GM23248 (cell line): ENCODE results near the gene SPRR2B.
"Not testable (repeated sequence)": the region's sequence is repeated elsewhere in the genome, so short reads cannot be mapped to it uniquely, and the experiment has no call there.

ENCODE experiments used
- EZH2 ChIP-seq: fragments of 200-600 bp; sonication (generic); IDR thresholded peaks from 2 replicates; pipeline ENCODE4 v1.6.1; 2018; ENCODE audit warnings: antibody characterized with exemption, mild to moderate bottlenecking; ENCODE audit not compliant: insufficient read depth, poor library complexity, severe bottlenecking
- EZH2phosphoT487 ChIP-seq: fragments of 200-600 bp; sonication (generic); IDR thresholded peaks from 2 replicates; pipeline ENCODE4 v1.6.1; 2018; ENCODE audit warnings: antibody characterized with exemption, moderate library complexity, mild to moderate bottlenecking, low read depth; ENCODE audit not compliant: insufficient read depth

DNA sequence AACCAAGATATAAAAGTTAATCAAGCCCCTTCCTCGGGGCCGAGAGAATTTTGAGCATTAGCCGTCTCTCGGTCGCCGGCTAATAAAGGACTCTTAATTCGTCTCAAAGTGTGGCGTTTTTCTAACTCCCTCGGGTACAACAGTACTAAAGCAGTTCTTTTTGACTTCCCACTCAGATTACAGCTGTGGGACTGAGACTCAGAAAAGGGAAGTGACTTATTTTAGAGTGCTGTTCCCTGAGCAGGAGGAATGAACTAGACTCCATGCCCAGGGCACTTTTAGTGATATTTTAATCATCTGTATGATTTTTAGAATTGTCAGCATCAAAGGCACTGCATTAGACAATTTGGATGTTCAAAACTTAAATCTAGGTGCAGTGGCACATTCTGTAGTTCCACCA is 49.1 kb downstream of the SPRR2B start:
- TF ChIP-seq EZH2, EZH2phosphoT487: not testable (repeated sequence)
